ENCODE results near the gene PLET1. TPM values are rescaled to one million over a fixed set of nuclear protein-coding genes. Genes with fewer than 3 reads are reported as not detected.

Gene PLET1
- total RNA-seq (not detected), polyA plus RNA-seq (not detected)
- long read RNA-seq, donor 1, result 0 reads
- long read RNA-seq, donor 2, result 0 reads
- long read RNA-seq, donor 3, result 0 reads

GRCh38 chr11:112260490-112260889 lies at the start of gene PLET1:
Gene PLET1, minus strand, starts transcription at chr11:112260860. Its CDS starts 271 bp downstream, at chr11:112260589.
- no peak for TF ChIP-seq CTCF (IDR thresholded peaks at IDR 0.05)
- WGBS, 2 donors, result 96 to 99% methylated on average over 2 of the region's 2 CpGs
- Histone ChIP-seq H3K36me3 (no peaks in the 10 kb centered on the region), H3K4me3 (no peak within 1 kb of the TSS), H3K27me3 (no peaks in the 10 kb centered on the region), H3K4me1 (peaks cover 0 to 7% (median 0%) of the 10 kb centered on the region in 9 donors), H3K9me3 (no peaks in the 10 kb centered on the region), H3K27ac (no peak within 1 kb of the TSS)
- intact Hi-C loops (cut with DNase I), result no loop called here
- no peak for ATAC-seq
- DNase-seq, result no peak

- Histone ChIP-seq H3K9me3 (peaks cover 0 to 10% (median 0%) of the 10 kb centered on the region in 11 donors), H3K36me3 (peaks cover 0 to 5% (median 0%) of the 10 kb centered on the region in 9 donors), H3K27ac (no peak overlapping the region), H3K4me1 (peaks cover 0 to 6% (median 0%) of the 10 kb centered on the region in 9 donors), H3K27me3 (no peaks in the 10 kb centered on the region), H3K4me3 (no peak overlapping the region)
- TF ChIP-seq CTCF (IDR thresholded peaks at IDR 0.05), result no peak
- WGBS, 2 donors, result 53 to 64% methylated on average over 2 of the region's 2 CpGs
- intact Hi-C loops (cut with DNase I), result loop anchor here in 1 of 10 donors (10.0 kb wide), 1 partner anchor 144 kb away; no protein-coding TSS in a partner anchor
- DNase-seq (no peak), ATAC-seq (no peak)
Measured at GRCh38 chr11:112310419-112310818, 49.8 kb upstream of the PLET1 start.

GRCh38 chr11:112308651-112309050 lies 48.0 kb upstream of the PLET1 start:
- intact Hi-C loops (cut with DNase I), result no loop called here
- peaks cover 0 to 5% (median 0%) of the 10 kb centered on the region in 9 donors for H3K36me3 ChIP-seq
- no peak for TF ChIP-seq CTCF (IDR thresholded peaks at IDR 0.05)
- no peak overlapping the region for H3K4me3 ChIP-seq
- H3K4me1 ChIP-seq, result peaks cover 0 to 4% (median 0%) of the 10 kb centered on the region in 9 donors
- 88 to 89% methylated on average over 2 of the region's 2 CpGs for WGBS, 2 donors
- H3K27me3 ChIP-seq, result no peaks in the 10 kb centered on the region
- DNase-seq (no peak), ATAC-seq (no peak)
- H3K9me3 ChIP-seq, result peaks cover 0 to 10% (median 0%) of the 10 kb centered on the region in 11 donors
- H3K27ac ChIP-seq, result no peak overlapping the region

GRCh38 chr11:112307616-112308015 lies 47.0 kb upstream of the PLET1 start:
- Histone ChIP-seq H3K36me3 (peaks cover 0 to 5% (median 0%) of the 10 kb centered on the region in 9 donors), H3K4me3 (no peak overlapping the region), H3K4me1 (peaks cover 0 to 13% (median under 1%) of the 10 kb centered on the region in 9 donors), H3K9me3 (peaks cover 0 to 10% (median 0%) of the 10 kb centered on the region in 11 donors), H3K27ac (no peak overlapping the region), H3K27me3 (no peaks in the 10 kb centered on the region)
- TF ChIP-seq CTCF (IDR thresholded peaks at IDR 0.05), result no peak
- ATAC-seq, result no peak
- DNase-seq, result no peak
- intact Hi-C loops (cut with DNase I), result no loop called here

Data from heart right ventricle (tissue), 16 donors.